HepG2 (cell line): ENCODE data around the gene SERP1. TPM values are rescaled to one million over a fixed set of nuclear protein-coding genes. Genes with fewer than 3 reads are reported as not detected.

Experiments used
- ATAC-seq: fragments of 200-7000 bp; cut with Tn5 transposase; 3 replicates; pipeline ENCODE4 v1.9.1; 2020; ENCODE audit warnings: mild to moderate bottlenecking, moderate library complexity
- BruUV-seq: library from RNA; stranded (reverse); fragments of 400-500 nt; replicated peaks from 2 replicates; lab custom pipeline; 2021; lab: Mats Ljungman, UMichigan
- CTCF ChIA-PET: fragments of 300-600 bp; formaldehyde crosslinking; extraction: SDS; loops from one replicate; lab custom pipeline; 2021; ENCODE audit warnings: low total read pairs, inconsistent platforms, low intra/inter-chr PET ratio; lab: Yijun Ruan, JAX
- POLR2A ChIA-PET: fragments of 350-600 bp; sonication (Branson Sonifier 250); formaldehyde crosslinking; loops from one replicate; lab custom pipeline; 2020; ENCODE audit warnings: antibody characterized with exemption, inconsistent platforms; lab: Yijun Ruan, JAX
- DNase-seq: peaks from one replicate; pipeline ENCODE4 v3.0.0-alpha.2; 2015; ENCODE audit warnings: low spot score
- FAIRE-seq: peaks from 3 replicates; lab custom pipeline; 2011; peaks lifted over from hg19 to GRCh38; lab: Jason Lieb, UNC
- H2AFZ ChIP-seq: one replicate; pipeline ENCODE4 v1.6.1; 2011; ENCODE audit warnings: low read length, inconsistent platforms
- H3K27ac ChIP-seq: fragments of 300-600 bp; 3 replicates; pipeline ENCODE4 v1.8.0; 2011; ENCODE audit warnings: mixed run types, mild to moderate bottlenecking, mixed read lengths, low read length, inconsistent platforms; ENCODE audit not compliant: insufficient read depth; ENCODE audit errors: extremely low read length
- H3K27me3 ChIP-seq, 2 experiments: fragments of 200-600 bp in 1 of 2; 2 replicates in 1 of 2; 3 replicates in 1 of 2; pipeline versions ENCODE4 v1.6.0 to v1.8.0; 2011; ENCODE audit warnings: low read length in 2 of 2, mild to moderate bottlenecking in 2 of 2, moderate library complexity in 2 of 2, inconsistent platforms in 1 of 2; ENCODE audit not compliant: insufficient read depth in 2 of 2, control insufficient read depth in 1 of 2
- H3K36me3 ChIP-seq, 2 experiments: fragments of 200-600 bp in 1 of 2; replicated peaks in 1 of 2; 2 replicates in 1 of 2; 3 replicates in 1 of 2; pipeline versions ENCODE4 v1.5.1 to v1.8.0; 2011; ENCODE audit warnings: low read length in 2 of 2, inconsistent platforms in 1 of 2; ENCODE audit not compliant: insufficient read depth in 2 of 2, control insufficient read depth in 1 of 2
- H3K4me1 ChIP-seq: 2 replicates; pipeline ENCODE4 v1.5.1; 2012; ENCODE audit warnings: low read length, inconsistent platforms; ENCODE audit not compliant: insufficient read depth
- H3K4me2 ChIP-seq: 2 replicates; pipeline ENCODE4 v1.6.0; 2011; ENCODE audit warnings: low read depth, low read length, inconsistent platforms
- H3K4me3 ChIP-seq, 3 experiments: fragments of 200-600 bp in 1 of 3; sonication (generic), shearing (Covaris generic) in 1 of 3; replicated peaks in 1 of 3; 2 replicates each; pipeline ENCODE4 v1.5.1; 2011 to 2016; ENCODE audit warnings: low read length in 3 of 3, inconsistent platforms in 2 of 3, low read depth in 2 of 3, mild to moderate bottlenecking in 2 of 3, control low read depth in 1 of 3, mixed read lengths in 1 of 3; ENCODE audit not compliant: insufficient read depth in 1 of 3
- H3K79me2 ChIP-seq: one replicate; pipeline ENCODE4 v1.6.1; 2011; ENCODE audit warnings: low read length, inconsistent platforms; ENCODE audit not compliant: insufficient read depth
- H3K9ac ChIP-seq: 2 replicates; pipeline ENCODE4 v1.6.0; 2011; ENCODE audit warnings: mild to moderate bottlenecking, low read depth, low read length, inconsistent platforms; ENCODE audit not compliant: insufficient read depth
- H3K9me3 ChIP-seq: 2 replicates; pipeline ENCODE4 v1.5.1; 2012; ENCODE audit warnings: mild to moderate bottlenecking, low read length
- H4K20me1 ChIP-seq: 2 replicates; pipeline ENCODE4 v1.6.0; 2011; ENCODE audit warnings: inconsistent platforms, mild to moderate bottlenecking, low read length, moderate library complexity; ENCODE audit not compliant: insufficient read depth
- PAWR ChIP-seq: sonication (generic); formaldehyde crosslinking; IDR thresholded peaks from 2 replicates; pipeline ENCODE4 v1.4.0; 2020; ENCODE audit warnings: missing genetic modification reagents, mild to moderate bottlenecking, borderline replicate concordance
- ZFP82 ChIP-seq: sonication (generic); formaldehyde crosslinking; IDR thresholded peaks from 2 replicates; pipeline ENCODE4 v1.5.1; 2020; ENCODE audit warnings: mild to moderate bottlenecking, missing genetic modification reagents, borderline replicate concordance
- ZNF205 ChIP-seq: IDR thresholded peaks from 2 replicates; pipeline ENCODE4 v1.6.1; 2018; ENCODE audit warnings: missing biosample characterization, missing genetic modification reagents
- ZNF576 ChIP-seq: sonication (generic); formaldehyde crosslinking; IDR thresholded peaks from 2 replicates; pipeline ENCODE4 v1.4.0; 2020; ENCODE audit warnings: mild to moderate bottlenecking, missing genetic modification reagents
- ZNF605 ChIP-seq: sonication (generic); formaldehyde crosslinking; IDR thresholded peaks from 2 replicates; pipeline ENCODE4 v1.8.0; 2022; ENCODE audit warnings: mild to moderate bottlenecking, missing genetic modification reagents
- ZNF816 ChIP-seq: sonication (generic); formaldehyde crosslinking; IDR thresholded peaks from 2 replicates; pipeline ENCODE4 v1.8.0; 2022; ENCODE audit warnings: missing genetic modification reagents, mild to moderate bottlenecking, borderline replicate concordance
- ZSCAN25 ChIP-seq: sonication (generic); formaldehyde crosslinking; IDR thresholded peaks from 2 replicates; pipeline ENCODE4 v1.8.0; 2022; ENCODE audit warnings: mild to moderate bottlenecking, missing genetic modification reagents
- WGBS: methylation state at CpG from one replicate; pipeline ENCODE4 v1.1.6; 2017; ENCODE audit warnings: low lambda C conversion rate; 5-methylcytosine and 5-hydroxymethylcytosine counted together
- in situ Hi-C: cut with HindIII; loops from 2 replicates; pipeline ENCODE4 v1.10.0; 2017; ENCODE audit warnings: low pct_unique_long_range_greater_than_20kb; ENCODE audit not compliant: extremely low pct_ligation_motif_present
- intact Hi-C: fragments of 100-400 bp; cut with micrococcal nuclease; formaldehyde crosslinking; loops from one replicate; pipeline ENCODE4 v1.10.0; 2022; ENCODE audit not compliant: unreplicated experiment
- polyA plus RNA-seq, 8 experiments: library from polyadenylated mRNA; depleted of rRNA in 3 of 8; stranded (reverse) in 7 of 8; unstranded in 1 of 8; fragments of >200 nt; fragmentation: Illumina TruSeq in 4 of 8; extraction: Trizol in 4 of 8; gene quantifications; 2 replicates each; pipeline versions ENCODE4 v1.2.1 to v1.2.3, GENCODE V29; 2011 to 2016; ENCODE audit warnings: low read depth in 4 of 8, missing spikeins in 1 of 8, mixed read lengths in 1 of 8; ENCODE audit not compliant: insufficient read depth in 1 of 8
- total RNA-seq, 5 experiments: library from RNA; depleted of rRNA; stranded (reverse); fragments of >200 nt; fragmentation: Illumina TruSeq; extraction: Trizol; gene quantifications; 2 replicates each; pipeline ENCODE4 v1.2.3, GENCODE V29; 2016; ENCODE audit warnings: low read depth in 1 of 5
- TF ChIP-seq, protein P1 (sequence below): sonication (generic); formaldehyde crosslinking; IDR thresholded peaks from 2 replicates; pipeline ENCODE4 v1.8.0; 2022; ENCODE audit warnings: mild to moderate bottlenecking, missing genetic modification reagents; ENCODE audit not compliant: insufficient replicate concordance

SERP1 gene
- total and polyA plus RNA-seq, 2 of the 13 experiments (the other 11 are each of a cell fraction or from before 2014, with no cell fraction given) = 61.2 to 95.0 TPM

- Histone ChIP-seq H2AFZ (no peak overlapping the region), H3K9ac (no peak overlapping the region), H3K27ac (no peak overlapping the region), H3K36me3 (no peaks in the 10 kb centered on the region), H4K20me1 (no peaks in the 10 kb centered on the region), H3K4me1 (no peaks in the 10 kb centered on the region), H3K9me3 (no peaks in the 10 kb centered on the region), H3K27me3 (0 out of 5 replicates have a peak, but pooled peaks cover 0 to 3% of the 10 kb centered on the region in 2 experiments), H3K4me3 (no peak overlapping the region), H3K4me2 (no peak overlapping the region), H3K79me2 (no peaks in the 10 kb centered on the region)
- POLR2A ChIA-PET = no interaction called here
- FAIRE-seq (no peak), ATAC-seq (no peak), DNase-seq (no peak)
- CTCF ChIA-PET = no interaction called here
- intact Hi-C loops (no loop called here), in situ Hi-C loops (no loop called here)
- no TSS peak for BruUV-seq
- 18% methylated on average over 2 of the region's 2 CpGs for WGBS
- TF ChIP-seq ZNF605 (CRISPR knock-in tag) (no peak), ZNF205 (CRISPR knock-in tag) (no peak), ZNF576 (no peak), ZFP82 (CRISPR knock-in tag) (no peak), ZNF816 (CRISPR knock-in tag) (no peak), ZSCAN25 (no peak), PAWR (CRISPR knock-in tag) (no peak)
- TF ChIP-seq, protein P1, sequence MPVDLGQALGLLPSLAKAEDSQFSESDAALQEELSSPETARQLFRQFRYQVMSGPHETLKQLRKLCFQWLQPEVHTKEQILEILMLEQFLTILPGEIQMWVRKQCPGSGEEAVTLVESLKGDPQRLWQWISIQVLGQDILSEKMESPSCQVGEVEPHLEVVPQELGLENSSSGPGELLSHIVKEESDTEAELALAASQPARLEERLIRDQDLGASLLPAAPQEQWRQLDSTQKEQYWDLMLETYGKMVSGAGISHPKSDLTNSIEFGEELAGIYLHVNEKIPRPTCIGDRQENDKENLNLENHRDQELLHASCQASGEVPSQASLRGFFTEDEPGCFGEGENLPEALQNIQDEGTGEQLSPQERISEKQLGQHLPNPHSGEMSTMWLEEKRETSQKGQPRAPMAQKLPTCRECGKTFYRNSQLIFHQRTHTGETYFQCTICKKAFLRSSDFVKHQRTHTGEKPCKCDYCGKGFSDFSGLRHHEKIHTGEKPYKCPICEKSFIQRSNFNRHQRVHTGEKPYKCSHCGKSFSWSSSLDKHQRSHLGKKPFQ (CRISPR knock-in tag) = no peak
Measured at GRCh38 chr3:150509780-150510179, 36.5 kb downstream of the SERP1 start.
